ENCODE data around the gene MTHFD2L. TPM values are rescaled to one million over a fixed set of nuclear protein-coding genes. Genes with fewer than 3 reads are reported as not detected.
A peak's percentile ranks its signal among the peaks of the same experiment; 100 is the strongest.

Gene MTHFD2L
- total RNA-seq, 1 experiment from 2014 or later = 16.9 TPM

- DNase-seq (ENCODE audit: low spot score) = no peak
Measured at GRCh38 chr4:74132944-74133343, 25.0 kb upstream of the MTHFD2L start.

DNA sequence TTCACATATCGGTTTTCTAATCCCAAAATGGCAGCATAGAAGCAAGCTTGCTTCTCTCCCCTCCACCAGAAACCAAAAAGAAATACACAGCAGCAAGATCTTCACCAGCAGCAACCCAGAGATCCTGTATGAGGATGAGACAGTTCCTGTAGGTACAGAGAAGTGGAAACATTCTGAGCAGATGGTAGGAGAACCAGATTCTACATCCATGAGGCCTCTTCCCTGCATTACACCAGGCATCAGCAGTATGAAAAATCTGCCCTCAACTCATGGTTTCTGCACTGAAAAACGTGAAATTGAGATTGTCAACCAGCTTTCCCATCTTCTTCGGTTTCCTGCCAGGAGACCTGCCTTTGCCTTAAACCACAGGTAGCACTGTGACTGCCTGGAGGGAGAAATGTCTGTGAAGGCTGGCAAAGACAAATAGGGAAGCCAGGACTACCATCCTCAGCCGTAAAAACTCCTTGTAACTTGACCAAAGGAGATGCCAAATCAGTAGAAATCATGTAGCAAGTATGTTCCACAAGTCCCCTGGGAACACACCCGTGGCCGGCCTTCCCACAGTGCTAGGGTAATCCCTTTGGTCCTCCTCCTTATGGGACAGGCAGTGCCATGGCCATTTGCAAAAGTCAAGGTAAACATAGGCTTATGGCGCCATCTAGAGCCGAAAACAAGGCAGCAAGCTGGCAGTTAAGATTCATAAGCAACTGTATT is 24.0 kb upstream of the MTHFD2L start:
- peak; percentile 89 for DNase-seq (ENCODE audit: low spot score)

- DNase-seq (ENCODE audit: low spot score) = no peak
Measured at GRCh38 chr4:74134500-74134852, 23.4 kb upstream of the MTHFD2L start.

- no peak for DNase-seq (ENCODE audit: low spot score)
Measured at GRCh38 chr4:74146581-74147129, 11.3 kb upstream of the MTHFD2L start.

DNA sequence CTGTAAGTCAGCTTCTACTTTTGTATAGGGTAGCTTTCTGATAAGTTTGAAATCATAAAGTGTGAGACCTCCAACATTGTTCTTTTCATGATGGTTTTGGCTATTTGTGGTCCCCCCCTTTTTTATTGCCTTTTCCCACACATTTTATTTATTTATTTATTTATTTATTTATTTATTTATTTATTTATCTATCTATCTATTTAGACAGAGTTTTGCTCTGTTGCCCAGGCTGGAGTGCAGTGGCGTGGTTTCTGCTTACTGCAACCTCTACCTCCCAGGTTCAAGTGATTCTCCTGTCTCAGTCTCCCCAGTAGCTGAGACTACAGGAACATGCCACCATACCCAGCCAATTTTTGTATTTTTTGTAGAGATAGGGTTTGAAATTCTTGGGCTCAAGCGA is 9.7 kb upstream of the MTHFD2L start:
- DNase-seq (ENCODE audit: low spot score) = no peak

DNA sequence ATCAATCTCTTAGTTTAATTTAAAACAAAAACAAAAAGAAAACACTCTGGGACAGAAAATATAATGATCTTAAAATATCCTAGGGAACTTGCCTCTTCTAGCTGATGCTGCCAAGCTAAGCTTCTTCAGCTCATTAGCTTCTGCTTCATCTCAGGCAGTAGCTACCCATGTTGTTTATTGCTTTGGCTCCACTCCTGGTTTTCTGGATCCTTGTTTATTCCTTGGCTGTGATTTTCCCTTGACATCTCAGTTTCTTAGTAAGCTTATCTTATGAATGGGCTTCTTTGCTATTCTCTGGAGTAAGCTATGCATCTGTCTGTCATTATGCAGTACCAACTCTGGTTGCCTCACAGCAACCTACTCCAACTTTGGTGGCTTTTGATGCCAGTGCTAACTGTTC is 5.1 kb upstream of the MTHFD2L start:
- DNase-seq (ENCODE audit: low spot score) = peak; percentile 15

DNA sequence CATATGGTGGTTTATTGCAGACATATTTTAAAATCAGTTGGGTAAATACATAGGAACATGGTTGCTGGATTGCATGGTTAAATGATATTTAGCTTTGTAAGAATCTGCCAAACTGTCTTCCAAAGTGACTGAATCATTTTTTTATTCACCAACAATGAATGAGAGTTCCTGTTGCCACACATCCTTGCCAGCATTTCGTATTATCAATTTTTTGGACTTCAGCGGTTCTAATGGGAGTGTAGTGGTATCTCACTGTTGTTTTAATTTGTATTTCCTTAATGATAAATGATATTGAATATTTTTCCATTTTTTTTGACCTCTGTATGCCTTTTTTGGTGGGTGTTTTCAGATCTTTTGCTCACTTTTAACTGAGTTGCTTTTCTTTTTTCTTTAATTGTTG is 1.4 kb upstream of the MTHFD2L start:
- DNase-seq (ENCODE audit: low spot score) = no peak

GRCh38 chr4:74157154-74157553 is 764 bp upstream of the MTHFD2L start:
- DNase-seq (ENCODE audit: low spot score) = peak; percentile 10

DNA sequence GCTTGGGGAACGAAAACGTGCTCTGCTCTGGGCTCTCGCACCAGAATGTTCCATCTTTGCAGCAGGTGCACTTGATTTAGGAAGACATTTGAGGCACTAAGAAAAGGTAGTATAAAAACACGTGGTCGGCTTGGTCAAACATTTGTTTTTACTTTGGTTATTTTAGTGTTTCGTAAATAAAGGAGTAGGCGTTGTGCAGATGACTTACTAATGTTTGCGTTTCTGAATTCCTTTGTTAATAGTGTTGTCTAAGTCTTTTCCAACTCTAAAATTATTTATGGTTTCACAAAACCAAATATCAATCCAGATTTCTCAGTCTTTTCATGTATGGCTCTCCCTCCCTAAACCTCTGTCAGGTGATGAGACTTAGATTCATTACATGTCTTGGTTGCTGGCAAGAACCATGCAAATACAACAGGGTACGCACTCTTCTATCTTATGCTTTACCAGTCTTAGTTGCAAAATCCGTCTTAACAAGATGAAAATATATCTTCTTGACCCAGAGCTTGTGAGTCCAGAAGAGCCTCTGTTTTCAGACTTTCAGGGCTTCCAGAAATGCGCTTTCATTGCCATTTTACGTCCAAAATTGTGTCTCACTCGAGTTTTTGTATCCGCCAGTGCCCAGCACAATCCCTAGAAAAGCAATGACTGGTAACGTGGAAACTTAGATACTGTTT is 686 bp downstream of the MTHFD2L start:
- no peak for DNase-seq (ENCODE audit: low spot score)

DNA sequence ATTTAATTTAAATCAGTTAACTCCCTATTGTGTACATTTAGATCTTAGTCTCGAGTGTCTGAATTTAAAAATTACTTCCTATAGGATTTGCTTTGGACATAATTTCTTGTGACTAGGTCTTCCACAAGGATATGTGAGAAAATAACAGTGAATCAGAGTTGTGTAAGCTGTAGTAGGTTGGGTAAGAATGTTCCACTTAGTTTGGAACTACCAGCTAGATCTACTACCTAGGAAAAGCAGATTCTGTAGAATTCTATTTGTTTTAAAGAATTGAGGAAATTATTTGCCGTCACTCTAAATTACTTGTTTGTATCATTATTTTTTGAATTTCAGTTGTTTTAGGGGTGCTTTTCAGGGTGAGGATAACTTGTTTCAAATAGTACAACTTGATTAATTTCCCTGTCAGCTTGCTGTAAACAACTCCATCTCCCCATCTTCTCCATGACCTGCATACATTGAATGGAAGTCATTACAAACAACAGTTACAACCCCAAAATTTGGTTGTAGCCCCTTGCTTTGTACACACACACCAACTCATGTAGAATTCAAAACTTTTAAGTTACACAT is 1.3 kb downstream of the MTHFD2L start:
- no peak for DNase-seq (ENCODE audit: low spot score)

GRCh38 chr4:74161666-74162450 is 3.9 kb downstream of the MTHFD2L start:
- DNase-seq (ENCODE audit: low spot score) = no peak

GRCh38 chr4:74166135-74166534 is 8.2 kb downstream of the MTHFD2L start:
- DNase-seq (ENCODE audit: low spot score) = no peak

- DNase-seq (ENCODE audit: low spot score) = no peak
Measured at GRCh38 chr4:74166818-74167217, 8.9 kb downstream of the MTHFD2L start.

GRCh38 chr4:74167585-74167984 is 9.7 kb downstream of the MTHFD2L start:
- DNase-seq (ENCODE audit: low spot score) = no peak

- DNase-seq (ENCODE audit: low spot score) = no peak
Measured at GRCh38 chr4:74168841-74169240, 10.9 kb downstream of the MTHFD2L start.

DNA sequence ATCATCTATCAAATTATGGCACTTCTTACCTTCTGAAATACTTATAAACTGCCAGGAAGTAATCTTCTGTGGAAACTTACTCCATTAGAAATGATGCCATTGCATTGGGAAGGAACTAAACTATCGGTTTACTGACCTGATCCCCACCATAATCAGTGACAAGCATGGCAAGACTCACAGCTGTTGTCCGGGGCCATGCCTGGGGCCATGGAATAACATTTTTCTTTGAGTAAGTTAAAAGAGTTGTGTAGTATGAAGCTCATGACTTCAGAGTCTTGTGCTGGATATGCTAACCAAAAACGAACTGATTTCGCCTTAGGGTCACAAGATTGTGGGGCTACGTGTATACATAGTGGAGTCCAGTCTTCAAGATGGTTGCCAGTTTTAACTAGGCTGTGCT is 15.4 kb downstream of the MTHFD2L start:
- no peak for DNase-seq (ENCODE audit: low spot score)

GRCh38 chr4:74174421-74174820 is 16.5 kb downstream of the MTHFD2L start:
- no peak for DNase-seq (ENCODE audit: low spot score)

DNA sequence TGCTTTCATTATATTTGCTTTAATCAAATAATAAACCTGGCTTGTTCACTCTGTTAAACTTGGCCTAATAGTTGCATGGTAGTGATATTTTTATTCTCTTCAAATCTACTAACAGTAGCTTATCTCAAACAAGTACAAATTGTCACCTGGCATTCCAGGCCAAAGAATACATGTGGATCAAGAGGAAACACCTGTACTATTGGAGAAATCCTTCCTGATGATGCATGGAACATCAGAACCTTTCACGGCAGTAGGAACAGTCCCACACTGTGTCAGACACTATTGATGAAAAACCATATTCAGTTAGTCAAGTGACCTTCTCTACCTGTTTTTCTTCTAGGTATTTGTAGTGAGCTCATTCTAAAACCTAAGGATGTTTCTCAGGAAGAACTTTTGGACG is 17.0 kb downstream of the MTHFD2L start:
- DNase-seq (ENCODE audit: low spot score) = no peak

- no peak for DNase-seq (ENCODE audit: low spot score)
Measured at GRCh38 chr4:74175379-74175778, 17.5 kb downstream of the MTHFD2L start.

DNA sequence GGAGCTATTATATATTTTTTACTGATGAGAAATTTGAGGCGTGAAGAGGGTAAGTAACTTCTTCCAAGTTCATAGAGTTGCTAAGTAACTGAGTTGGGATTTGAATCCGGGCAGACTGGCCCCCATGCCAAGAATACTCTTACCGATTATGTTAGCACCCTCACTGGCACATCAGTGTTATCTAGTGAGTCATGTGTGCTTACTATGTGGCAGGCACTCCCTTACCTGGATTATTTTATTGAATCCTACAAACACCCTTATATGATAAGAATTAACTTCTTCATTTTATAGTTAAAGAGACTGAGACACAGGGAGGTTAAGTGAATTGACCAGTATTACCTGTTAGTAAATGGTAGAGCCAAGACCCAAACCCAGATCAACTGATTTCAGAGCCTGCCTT is 20.9 kb downstream of the MTHFD2L start:
- no peak for DNase-seq (ENCODE audit: low spot score)

DNA sequence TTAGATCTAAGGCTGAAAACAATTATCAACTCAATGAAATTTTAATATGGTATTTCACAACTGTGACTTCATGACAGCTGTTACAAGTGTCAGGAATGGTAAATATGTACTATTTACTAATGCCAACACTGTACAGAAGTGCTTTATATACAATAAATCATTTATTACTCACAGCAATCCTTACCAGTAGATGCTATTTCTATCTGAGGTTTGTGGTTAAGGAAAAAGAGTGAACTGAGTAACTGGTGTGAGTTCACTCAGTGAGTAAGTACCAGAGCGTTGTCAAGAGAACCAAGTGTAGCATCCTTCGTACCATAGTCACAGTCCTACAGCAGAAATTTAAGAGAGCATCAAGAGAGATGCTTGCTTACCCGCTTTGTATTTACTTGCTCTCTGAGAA is 23.3 kb downstream of the MTHFD2L start:
- DNase-seq (ENCODE audit: low spot score) = no peak

DNA sequence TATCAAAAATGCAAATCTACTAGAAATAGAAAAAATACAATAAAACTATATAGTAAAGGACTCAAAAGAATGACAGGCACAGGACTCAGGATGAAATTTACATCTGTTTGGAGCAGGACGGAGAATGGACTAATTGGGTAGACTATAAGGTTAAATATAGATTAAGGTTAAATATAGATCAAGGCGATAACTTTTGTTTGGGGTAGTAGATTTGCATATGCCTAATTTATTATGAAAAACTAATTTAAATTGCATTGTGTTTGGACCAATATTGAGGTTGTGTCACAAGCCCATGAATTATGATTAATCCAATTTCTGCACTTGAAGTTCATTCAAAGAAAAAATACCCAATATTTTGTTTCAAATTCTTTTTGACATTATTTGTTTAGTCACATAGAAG is 31.0 kb downstream of the MTHFD2L start:
- DNase-seq (ENCODE audit: low spot score) = no peak
